GM12865 (cell line): Measurements from ENCODE around the gene FAM227B.

ENCODE experiments used
- DNase-seq: peaks from one replicate; pipeline ENCODE4 v3.0.0; 2010; ENCODE audit warnings: low read depth
- H3K4me3 ChIP-seq: 2 replicates; pipeline ENCODE4 v1.5.1; 2011; ENCODE audit warnings: mild to moderate bottlenecking, low read depth, low read length, control low read depth
- CTCF ChIP-seq: IDR thresholded peaks from 2 replicates; pipeline ENCODE4 v1.5.1; 2011; ENCODE audit warnings: low read length, control low read depth, low read depth, inconsistent platforms; ENCODE audit not compliant: insufficient read depth; ENCODE audit errors: missing control alignments

The FAM227B gene

GRCh38 chr15:49323207-49323606 is 297.4 kb downstream of the FAM227B start:
- TF ChIP-seq CTCF = no peak
- no peak for DNase-seq
- H3K4me3 ChIP-seq = no peak overlapping the region

GRCh38 chr15:49320351-49320750 is 300.3 kb downstream of the FAM227B start:
- no peak overlapping the region for H3K4me3 ChIP-seq
- TF ChIP-seq CTCF = no peak

GRCh38 chr15:49315391-49315823 is 305.2 kb downstream of the FAM227B start:
- no peak for DNase-seq
- TF ChIP-seq CTCF = no peak
- no peak overlapping the region for H3K4me3 ChIP-seq

More at GRCh38 chr15:49320351-49320750, 300.3 kb downstream of the FAM227B start:
- DNase-seq = no peak

- no peak for TF ChIP-seq CTCF
- H3K4me3 ChIP-seq = no peak overlapping the region
- DNase-seq = no peak
Observed at GRCh38 chr15:49314716-49315115, 305.9 kb downstream of the FAM227B start.

- TF ChIP-seq CTCF = no peak
- H3K4me3 ChIP-seq = no peak overlapping the region
- no peak for DNase-seq
Observed at GRCh38 chr15:49313650-49314049, 307.0 kb downstream of the FAM227B start.

GRCh38 chr15:49309889-49310288 is 310.7 kb downstream of the FAM227B start:
- DNase-seq = no peak
- no peak for TF ChIP-seq CTCF
- H3K4me3 ChIP-seq = no peak overlapping the region

- no peak overlapping the region for H3K4me3 ChIP-seq
- TF ChIP-seq CTCF = no peak
- no peak for DNase-seq
Observed at GRCh38 chr15:49308686-49309085, 311.9 kb downstream of the FAM227B start.
